GM19351 (cell line): Measurements from ENCODE around the gene LGMN.

ENCODE experiments used
- ATAC-seq: cut with Tn5 transposase; IDR thresholded peaks from one replicate; pipeline ENCODE4 v1.9.1; 2021; ENCODE audit warnings: mild to moderate bottlenecking, moderate library complexity; ENCODE audit not compliant: unreplicated experiment

LGMN gene

GRCh38 chr14:92656306-92657081 is 91.9 kb downstream of the LGMN start:
- ATAC-seq: no peak

- ATAC-seq: no peak
Observed at GRCh38 chr14:92655419-92656201, 92.8 kb downstream of the LGMN start.

- ATAC-seq: no peak
Observed at GRCh38 chr14:92654239-92654901, 94.1 kb downstream of the LGMN start.
